Astrocyte (in vitro differentiated cells and primary cell): Measurements from ENCODE around the gene MAPK8IP1. TPM values are rescaled to one million over a fixed set of nuclear protein-coding genes. Genes with fewer than 3 reads are reported as not detected.

Source experiments
- DNase-seq: peaks from one replicate; pipeline ENCODE4 v3.0.0-alpha.2; 2010; ENCODE audit warnings: low read depth
- FAIRE-seq: peaks from 2 replicates; lab custom pipeline; 2011; peaks lifted over from hg19 to GRCh38; lab: Jason Lieb, UNC
- H2AFZ ChIP-seq: 2 replicates; pipeline ENCODE4 v1.6.0; 2012; ENCODE audit warnings: low read depth, low read length, inconsistent platforms
- H3K27ac ChIP-seq: 2 replicates; pipeline ENCODE4 v1.5.1; 2011; ENCODE audit warnings: low read depth, low read length, inconsistent platforms
- H3K27me3 ChIP-seq: 2 replicates; pipeline ENCODE4 v1.6.0; 2011; ENCODE audit warnings: low read length, inconsistent platforms; ENCODE audit not compliant: insufficient read depth
- H3K36me3 ChIP-seq: 2 replicates; pipeline ENCODE4 v1.5.1; 2011; ENCODE audit warnings: low read length, inconsistent platforms; ENCODE audit not compliant: insufficient read depth
- H3K4me1 ChIP-seq: 2 replicates; pipeline ENCODE4 v1.5.1; 2011; ENCODE audit warnings: low read length, inconsistent platforms; ENCODE audit not compliant: insufficient read depth
- H3K4me2 ChIP-seq: 2 replicates; pipeline ENCODE4 v1.6.0; 2012; ENCODE audit warnings: low read length, inconsistent platforms
- H3K4me3 ChIP-seq: 2 replicates; pipeline ENCODE4 v1.5.1; 2011; ENCODE audit warnings: low read depth, mild to moderate bottlenecking, low read length, inconsistent platforms; ENCODE audit not compliant: insufficient read depth
- H3K79me2 ChIP-seq: 2 replicates; pipeline ENCODE4 v1.6.0; 2012; ENCODE audit warnings: mild to moderate bottlenecking, low read length, inconsistent platforms; ENCODE audit not compliant: insufficient read depth
- H3K9ac ChIP-seq: 2 replicates; pipeline ENCODE4 v1.6.0; 2012; ENCODE audit warnings: mild to moderate bottlenecking, low read length, inconsistent platforms
- H3K9me3 ChIP-seq: 2 replicates; pipeline ENCODE4 v1.5.1; 2012; ENCODE audit warnings: low read depth, mild to moderate bottlenecking, low read length, inconsistent platforms; ENCODE audit not compliant: insufficient read depth
- H4K20me1 ChIP-seq: 2 replicates; pipeline ENCODE4 v1.6.0; 2012; ENCODE audit warnings: low read length, inconsistent platforms; ENCODE audit not compliant: insufficient read depth
- H3K27ac Mint-ChIP-seq: one replicate; pipeline ENCODE4 v1.8.0; 2021; ENCODE audit warnings: mild to moderate bottlenecking, mixed read lengths; ENCODE audit not compliant: unreplicated experiment
- H3K27me3 Mint-ChIP-seq: one replicate; pipeline ENCODE4 v1.8.0; 2021; ENCODE audit warnings: low read depth, mixed read lengths; ENCODE audit not compliant: unreplicated experiment
- H3K36me3 Mint-ChIP-seq: one replicate; pipeline ENCODE4 v1.8.0; 2021; ENCODE audit warnings: low read depth, mixed read lengths; ENCODE audit not compliant: unreplicated experiment
- H3K4me1 Mint-ChIP-seq: one replicate; pipeline ENCODE4 v1.8.0; 2021; ENCODE audit warnings: low read depth, mixed read lengths; ENCODE audit not compliant: unreplicated experiment
- H3K4me3 Mint-ChIP-seq: one replicate; pipeline ENCODE4 v1.8.0; 2021; ENCODE audit warnings: mild to moderate bottlenecking, moderate library complexity, mixed read lengths; ENCODE audit not compliant: unreplicated experiment
- H3K9me3 Mint-ChIP-seq: one replicate; pipeline ENCODE4 v1.8.0; 2021; ENCODE audit warnings: mild to moderate bottlenecking, mixed read lengths; ENCODE audit not compliant: unreplicated experiment
- CTCF ChIP-seq: IDR thresholded peaks from 2 replicates; pipeline ENCODE4 v1.5.1; 2011; ENCODE audit warnings: low read depth, mild to moderate bottlenecking, inconsistent platforms, low read length, moderate library complexity; ENCODE audit not compliant: insufficient read depth
- EZH2 ChIP-seq: IDR thresholded peaks from 2 replicates; pipeline ENCODE4 v1.6.1; 2012; ENCODE audit warnings: mild to moderate bottlenecking, low read length, inconsistent platforms; ENCODE audit not compliant: insufficient read depth
- total RNA-seq: library from RNA; stranded (reverse); gene quantifications from 2 replicates; pipeline ENCODE4 v1.2.1, GENCODE V29; 2021

Gene MAPK8IP1
- total RNA-seq, 1 donor from 2014 or later, result 14.7 TPM

GRCh38 chr11:45913942-45914635, 28.6 kb downstream of the MAPK8IP1 start:
- Histone ChIP-seq H3K36me3 (peaks cover 7% of the 10 kb centered on the region), H3K27ac (no peak overlapping the region), H3K4me1 (peaks cover 6% of the 10 kb centered on the region), H3K9me3 (no peaks in the 10 kb centered on the region), H2AFZ (no peak overlapping the region), H3K4me3 (no peak overlapping the region), H3K9ac (no peak overlapping the region), H3K4me2 (no peak overlapping the region), H3K79me2 (peaks cover 24% of the 10 kb centered on the region), H4K20me1 (peaks cover 10% of the 10 kb centered on the region), H3K27me3 (no peaks in the 10 kb centered on the region)
- H3K27ac Mint-ChIP-seq, result no peak overlapping the region
- H3K27me3 Mint-ChIP-seq, result no peaks in the 10 kb centered on the region
- H3K4me1 Mint-ChIP-seq, result peaks cover 11% of the 10 kb centered on the region
- DNase-seq (no peak), FAIRE-seq (no peak)
- peaks cover 4% of the 10 kb centered on the region for H3K36me3 Mint-ChIP-seq
- H3K9me3 Mint-ChIP-seq, result no peaks in the 10 kb centered on the region
- TF ChIP-seq EZH2, result no peak
- no peak for TF ChIP-seq CTCF
- no peak overlapping the region for H3K4me3 Mint-ChIP-seq

DNA sequence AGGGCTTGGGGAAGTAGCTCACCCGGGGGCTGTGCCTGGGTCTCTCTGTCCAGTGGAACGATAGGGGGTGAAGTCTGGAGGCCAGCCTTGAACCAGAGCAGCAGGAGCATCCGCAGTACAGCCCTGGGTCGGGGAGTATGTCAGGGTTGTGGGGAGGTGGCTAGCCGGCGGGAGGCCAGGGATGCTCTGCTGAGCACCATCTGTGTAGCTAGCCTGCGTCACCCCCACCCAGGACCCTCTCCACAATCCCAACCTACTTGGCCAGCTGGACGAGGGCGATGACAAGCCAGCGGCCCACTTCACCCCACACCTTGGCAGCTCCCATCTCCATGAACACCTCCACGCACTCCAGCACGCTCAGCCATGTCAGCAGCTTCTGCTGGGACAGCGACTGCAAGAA, 30.0 kb downstream of the MAPK8IP1 start:
- H3K27ac Mint-ChIP-seq, result no peak overlapping the region
- no peak overlapping the region for H3K4me3 Mint-ChIP-seq

More for the DNA sequence above, 30.0 kb downstream of the MAPK8IP1 start:
- H3K4me3 ChIP-seq, result no peak overlapping the region
- no peak overlapping the region for H3K4me2 ChIP-seq
- H3K4me1 ChIP-seq, result peaks cover 6% of the 10 kb centered on the region
- H3K9ac ChIP-seq, result no peak overlapping the region
- H3K27ac ChIP-seq, result no peak overlapping the region
- H4K20me1 ChIP-seq, result peaks cover 9% of the 10 kb centered on the region
- no peaks in the 10 kb centered on the region for H3K27me3 ChIP-seq
- H3K9me3 Mint-ChIP-seq, result no peaks in the 10 kb centered on the region
- no peak overlapping the region for H2AFZ ChIP-seq
- FAIRE-seq (no peak), DNase-seq (no peak)
- peaks cover 24% of the 10 kb centered on the region for H3K79me2 ChIP-seq
- H3K36me3 ChIP-seq, result peaks cover 7% of the 10 kb centered on the region
- no peak for TF ChIP-seq CTCF
- peaks cover 4% of the 10 kb centered on the region for H3K36me3 Mint-ChIP-seq
- H3K4me1 Mint-ChIP-seq, result peaks cover 11% of the 10 kb centered on the region
- peaks cover 1% of the 10 kb centered on the region for H3K27me3 Mint-ChIP-seq
- H3K9me3 ChIP-seq, result no peaks in the 10 kb centered on the region
